ENCODE results near the gene FIS1.
"Not testable (repeated sequence)": the region's sequence is repeated elsewhere in the genome, so short reads cannot be mapped to it uniquely, and the experiment has no call there.

FIS1 gene

DNA sequence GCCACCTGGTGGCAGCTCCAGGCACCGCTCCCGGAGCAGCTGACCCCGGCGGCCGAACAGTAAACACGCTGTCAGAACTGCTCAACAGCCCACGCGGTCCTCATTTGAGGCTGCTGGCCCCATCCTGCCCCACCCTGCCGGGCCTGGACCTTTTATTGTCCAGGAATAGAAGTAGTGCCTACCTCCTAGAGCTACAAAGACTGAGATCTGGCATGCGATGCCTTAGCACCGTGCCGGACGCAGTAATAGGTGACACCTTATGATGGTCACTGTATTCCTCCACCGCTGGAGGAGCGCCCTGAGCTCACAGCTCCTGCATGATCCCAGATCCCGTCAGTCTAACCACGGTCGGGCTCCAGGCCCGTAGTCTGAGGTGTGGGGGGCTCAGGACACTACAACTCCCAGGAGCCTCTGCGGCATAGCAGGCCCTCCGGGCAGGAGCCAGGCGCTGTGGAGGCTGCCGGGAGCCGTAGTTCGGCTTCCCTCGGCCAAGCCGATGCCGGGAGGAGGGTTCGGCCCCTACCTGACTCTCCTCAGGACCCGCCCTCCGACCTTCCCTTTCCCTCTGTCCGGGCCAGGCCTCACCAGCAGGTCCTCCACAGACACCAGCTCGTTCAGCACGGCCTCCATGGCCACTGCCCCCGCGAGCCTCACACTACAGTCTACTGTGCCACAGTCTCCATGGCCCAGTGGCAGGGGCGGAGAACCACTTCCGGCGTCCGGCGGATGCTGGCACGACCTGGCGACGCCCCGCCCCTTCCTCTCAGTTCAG lies at the start of gene FIS1:
TSS of gene FIS1 (minus strand) at position 707 of the 772 bp plus-strand sequence. CDS start at position 630, 77 bp downstream.
- peak; percentile 81 to 100 (median 94) for DNase-seq

DNA sequence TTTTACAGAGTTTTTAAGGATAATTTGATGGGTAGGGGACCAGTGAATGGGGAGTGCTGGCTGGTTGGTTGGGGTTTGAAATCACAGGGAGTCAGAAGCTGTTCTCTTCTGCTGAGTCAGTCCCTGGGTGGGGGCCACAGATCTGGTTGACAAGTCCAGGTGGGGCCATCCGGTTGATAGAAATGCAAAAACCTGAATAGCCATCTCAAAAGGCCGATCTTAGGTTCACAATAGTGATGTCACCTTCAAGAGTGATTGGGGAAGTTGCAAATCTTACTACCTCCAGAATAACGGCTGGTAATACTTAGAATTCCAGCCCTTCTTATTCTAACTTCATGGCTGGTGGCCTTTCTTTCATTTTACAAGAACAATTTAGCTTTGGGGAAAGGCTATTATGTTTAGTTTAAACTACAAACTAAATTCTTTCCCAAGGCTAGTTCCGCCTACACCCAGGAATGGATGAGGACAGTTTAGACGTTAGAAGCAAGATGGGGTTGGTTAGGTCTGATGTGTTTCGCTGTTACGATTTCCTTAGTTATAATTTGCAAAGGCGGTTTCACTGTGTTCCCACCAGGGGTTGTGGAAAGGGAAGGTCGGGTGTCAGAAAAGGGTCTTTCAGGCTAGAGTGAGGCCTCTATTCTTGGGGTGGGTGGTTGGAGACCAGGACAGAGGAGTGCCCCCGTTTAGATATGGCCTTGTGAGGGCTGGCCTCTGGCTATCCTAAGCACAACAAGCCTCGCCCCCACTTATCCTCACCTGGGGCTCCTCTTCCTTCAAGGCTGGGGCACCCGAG lies 49.4 kb upstream of the FIS1 start:
- DNase-seq, result no peak

DNA sequence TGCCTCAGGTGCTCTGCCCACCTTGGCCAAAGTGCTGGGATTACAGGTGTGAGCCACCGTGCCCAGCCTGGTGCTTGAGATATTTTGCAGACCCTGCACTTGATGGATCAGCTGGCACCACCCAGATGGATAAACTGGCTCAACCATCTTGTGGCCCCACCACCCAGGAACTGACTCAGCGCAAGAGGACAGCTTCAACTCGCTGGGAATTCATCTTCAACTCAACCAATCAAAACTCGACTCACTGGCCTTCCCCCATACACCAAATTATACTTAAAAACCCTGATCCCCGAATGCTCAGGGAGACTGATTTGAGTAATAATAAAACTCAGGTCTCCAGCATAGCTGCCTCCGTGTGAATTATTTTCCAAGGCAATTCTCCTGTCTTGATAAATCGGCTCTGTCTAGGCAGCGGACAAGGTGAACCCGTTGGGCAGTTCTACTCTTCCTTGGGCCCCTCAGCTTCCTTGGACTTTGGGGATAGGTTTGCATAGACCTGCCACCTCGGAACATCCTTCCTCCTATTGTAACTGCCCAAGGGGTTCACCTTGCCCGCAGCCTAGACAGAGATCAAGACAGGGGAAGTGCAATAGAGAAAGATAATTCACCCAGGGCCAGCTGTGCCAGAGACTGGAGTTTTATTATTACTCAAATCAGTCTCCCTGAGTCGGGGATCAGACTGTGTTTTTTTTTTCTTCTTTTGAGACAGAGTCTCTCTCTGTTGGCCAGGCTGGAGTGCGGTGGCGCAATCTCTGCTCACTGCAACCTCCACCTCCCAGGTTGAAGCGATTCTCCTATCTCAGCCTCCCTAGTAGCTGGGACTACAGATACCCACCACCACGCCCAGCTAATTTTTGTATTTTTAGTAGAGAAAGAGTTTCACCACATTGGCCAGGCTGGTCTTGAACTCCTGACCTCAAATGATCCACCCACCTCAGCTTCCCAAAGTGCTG lies 48.5 kb upstream of the FIS1 start:
- not testable (repeated sequence) for DNase-seq

DNA sequence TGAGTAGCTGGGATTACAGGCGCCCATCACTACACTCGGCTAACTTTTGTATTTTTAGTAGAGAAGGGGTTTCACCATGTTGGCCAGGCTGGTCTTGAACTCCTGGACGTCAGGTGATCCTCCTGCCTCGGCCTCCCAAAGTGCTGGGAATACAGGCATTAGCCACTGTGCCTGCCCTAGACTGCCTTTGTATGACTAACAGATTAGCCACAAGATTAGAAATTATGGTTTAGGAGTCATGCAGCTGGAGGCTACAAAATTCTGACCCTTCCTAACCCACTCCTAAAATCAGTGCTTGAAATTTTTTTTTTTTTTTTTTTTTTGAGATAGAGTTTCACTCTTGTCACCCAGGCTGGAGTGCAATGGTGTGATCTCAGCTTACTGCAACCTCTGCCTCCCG lies 47.7 kb upstream of the FIS1 start:
- DNase-seq, result not testable (repeated sequence)

DNA sequence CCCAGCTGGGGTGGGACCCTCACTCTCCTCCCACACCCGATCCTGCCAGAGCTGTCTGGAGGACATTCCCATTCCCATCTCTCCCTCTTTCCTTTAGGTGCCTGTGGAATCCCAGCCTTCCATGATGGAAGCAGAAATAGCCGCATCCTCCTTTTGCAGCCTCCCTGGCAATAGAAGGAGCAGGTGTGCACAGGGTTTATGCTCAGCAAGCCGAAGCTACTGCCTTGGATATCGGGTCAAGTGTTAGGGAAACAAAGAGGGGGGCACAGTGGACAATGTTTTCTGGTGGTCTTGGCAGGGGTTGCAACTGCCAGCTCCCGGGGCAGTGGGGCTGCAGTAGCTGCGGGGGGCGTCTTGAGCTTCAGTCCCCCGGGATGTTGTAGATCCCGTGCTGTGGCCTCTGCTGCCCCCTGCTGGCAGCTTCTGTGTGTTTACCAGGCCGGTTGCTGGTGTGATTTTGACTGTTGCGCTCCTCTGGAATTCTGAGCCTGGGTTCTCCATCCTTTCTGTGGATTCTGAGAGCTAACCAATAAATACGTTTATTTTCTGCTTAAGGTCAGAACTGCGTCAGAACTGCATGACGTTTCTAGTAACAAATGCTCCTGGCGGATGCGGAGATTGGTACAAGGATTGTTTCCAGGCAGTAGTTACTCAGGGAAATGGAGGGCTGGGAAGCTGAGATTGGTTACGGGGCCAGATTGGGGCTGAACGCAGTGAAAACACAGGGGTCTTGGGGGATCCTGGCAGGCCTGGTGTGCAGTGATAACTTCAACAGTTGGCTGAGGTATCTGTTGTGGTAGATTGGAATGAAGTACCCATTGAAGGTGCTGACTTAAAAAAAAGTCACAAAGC lies 45.5 kb upstream of the FIS1 start:
- peak in 48 of 56 donors; percentile 4 to 84 (median 36) for DNase-seq

DNA sequence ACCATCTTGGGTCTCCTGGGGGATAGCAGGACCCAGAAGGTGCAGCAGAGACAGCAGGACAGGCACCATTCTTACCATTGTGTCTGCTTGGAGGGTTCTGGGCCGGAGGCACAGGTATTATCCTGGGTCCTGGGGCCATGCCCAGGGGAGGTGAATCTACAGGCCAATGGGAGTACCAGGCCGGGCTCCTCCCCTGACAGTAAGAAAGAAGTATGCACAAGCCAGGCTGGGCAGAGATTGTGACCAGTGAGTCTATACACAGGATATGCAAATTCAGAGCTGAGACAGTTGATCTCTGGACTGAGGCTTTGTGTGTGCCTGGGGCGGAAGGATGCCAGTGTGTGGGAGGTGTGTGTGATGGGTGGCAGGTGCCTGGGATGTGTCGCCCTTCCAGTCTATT lies 44.8 kb upstream of the FIS1 start:
- not testable (repeated sequence) for DNase-seq

DNA sequence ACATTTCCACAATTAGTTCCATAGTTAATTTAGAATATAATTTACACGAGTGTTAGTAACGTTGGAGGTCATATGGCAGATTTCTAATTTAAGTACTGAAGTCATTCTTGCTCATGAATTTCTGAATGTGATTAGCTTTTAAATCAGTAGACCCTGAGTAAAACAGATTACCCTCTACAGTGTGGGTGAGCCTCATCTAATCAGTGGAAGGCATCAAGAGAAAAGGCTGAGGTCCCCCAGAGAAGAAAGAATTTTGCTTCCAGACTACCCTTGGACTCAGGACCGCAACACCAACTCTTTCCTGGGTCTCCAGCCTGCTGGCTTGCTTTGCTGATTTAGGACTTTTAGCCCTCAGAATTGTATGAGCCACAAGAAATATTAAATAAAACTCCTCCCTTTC lies 43.6 kb upstream of the FIS1 start:
- DNase-seq, result no peak

DNA sequence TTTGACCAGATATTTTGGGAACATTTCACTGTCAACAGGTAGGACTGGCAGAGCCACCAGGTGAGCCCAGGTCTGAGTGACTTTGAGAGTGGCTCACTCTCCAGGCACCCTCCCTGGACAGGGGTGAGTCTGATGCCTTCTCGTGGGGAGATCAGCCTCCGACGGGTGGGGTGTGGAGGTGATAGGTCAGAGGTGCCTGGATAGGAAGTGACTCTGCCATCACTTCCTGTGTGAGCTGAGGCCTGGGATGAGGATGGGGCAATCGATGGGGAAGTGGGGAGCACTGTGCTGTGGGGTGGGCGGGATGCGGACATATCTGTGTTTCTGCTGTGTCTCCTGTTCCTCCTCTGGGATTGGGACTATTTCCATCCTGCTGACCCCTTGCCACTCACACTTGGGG lies 42.2 kb upstream of the FIS1 start:
- no peak for DNase-seq

DNA sequence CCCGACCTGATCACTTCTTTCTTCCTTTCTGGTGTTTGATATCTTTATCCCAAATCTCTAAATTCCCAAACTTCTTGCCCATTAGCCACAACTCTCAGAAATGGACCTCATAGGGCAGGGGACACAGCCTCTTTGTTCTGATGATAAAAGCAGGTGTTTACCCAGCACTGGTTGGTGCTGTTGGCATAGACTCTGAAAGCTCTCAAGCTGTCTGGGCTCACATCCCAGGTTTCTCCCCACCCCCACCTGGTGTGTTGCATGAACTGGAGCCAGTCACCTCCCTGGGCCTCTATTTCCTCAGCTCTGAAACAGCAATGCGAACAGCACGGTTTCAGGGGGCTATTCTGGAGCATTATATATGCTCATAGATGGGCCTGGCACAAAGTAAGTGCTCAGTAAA lies 41.0 kb upstream of the FIS1 start:
- DNase-seq, result not testable (repeated sequence)

DNA sequence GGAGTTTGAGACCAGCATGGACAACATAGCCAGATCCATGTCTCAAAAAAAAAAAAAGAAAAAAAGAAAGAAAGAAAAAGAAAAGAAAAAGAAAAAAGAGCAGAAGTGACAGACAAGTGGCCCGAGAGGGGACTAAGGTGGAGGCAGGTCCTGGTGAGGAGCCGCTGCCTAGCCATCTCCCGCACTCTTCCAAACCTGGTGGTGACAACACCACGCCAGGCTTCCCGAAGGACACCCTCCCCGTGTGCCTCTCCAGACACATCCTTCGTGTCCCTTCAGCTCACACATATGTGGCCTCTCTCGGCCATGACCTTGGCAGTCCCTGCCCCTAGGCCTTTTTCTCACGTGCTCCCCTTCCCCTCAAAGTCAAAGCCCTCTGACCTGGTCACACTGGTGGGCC lies 40.3 kb upstream of the FIS1 start:
- no peak for DNase-seq

DNA sequence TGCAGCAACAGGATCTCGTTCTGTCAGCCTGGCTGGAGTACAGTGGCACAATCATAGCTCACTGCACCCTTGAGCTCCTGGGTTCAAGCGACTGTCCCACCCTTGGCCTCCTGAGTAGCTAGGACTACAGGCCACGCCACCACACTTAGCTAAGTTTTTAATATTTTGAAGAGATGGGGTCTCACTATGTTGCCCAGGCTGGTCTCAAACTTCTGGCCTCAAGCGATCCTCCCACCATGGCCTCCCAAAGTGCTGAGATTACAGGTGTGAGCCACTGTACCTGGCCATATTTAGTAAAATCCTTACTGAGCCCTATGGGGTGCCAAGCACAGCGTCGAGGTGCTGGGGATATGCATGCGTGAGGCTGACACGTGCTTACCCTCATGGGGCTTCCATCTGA lies 36.0 kb upstream of the FIS1 start:
- not testable (repeated sequence) for DNase-seq

DNA sequence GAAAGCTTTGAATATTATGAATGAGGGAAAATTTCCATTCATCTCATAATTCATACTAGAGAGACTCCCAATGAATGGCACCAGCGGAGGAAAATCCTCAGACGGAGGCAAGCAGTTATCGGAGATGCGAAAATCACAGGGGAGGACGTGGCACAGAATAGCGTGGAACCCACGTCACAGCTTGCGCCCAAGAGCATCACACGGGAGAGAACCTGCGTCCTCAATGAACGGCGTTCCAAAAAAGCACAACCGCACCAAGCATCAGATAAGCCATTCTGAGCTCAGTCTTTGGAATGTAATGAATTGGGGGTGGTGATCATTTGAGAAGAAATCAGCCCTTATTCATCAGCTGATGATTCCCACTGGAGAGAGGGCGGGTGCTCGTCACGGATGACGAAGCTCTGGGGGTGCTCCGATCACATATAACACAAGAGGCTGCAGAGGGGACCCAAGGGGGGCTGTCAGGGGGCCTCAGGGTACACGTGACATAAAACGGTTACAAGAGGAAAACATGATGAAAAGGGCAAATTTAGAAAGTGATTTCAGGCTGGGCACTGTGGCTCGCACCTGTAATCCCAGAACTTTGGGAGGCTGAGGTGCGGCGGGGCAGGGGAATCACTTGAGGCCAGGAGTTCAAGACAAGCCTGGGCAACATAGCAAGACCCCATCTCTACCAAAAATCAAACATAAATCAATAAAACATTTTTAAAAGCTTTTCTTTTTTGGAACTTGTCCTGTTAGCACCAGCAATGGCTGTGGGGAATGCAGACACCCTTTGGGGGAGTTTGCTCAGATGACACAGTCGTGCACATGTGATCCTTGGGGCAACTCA lies 33.8 kb upstream of the FIS1 start:
- DNase-seq, result no peak

DNA sequence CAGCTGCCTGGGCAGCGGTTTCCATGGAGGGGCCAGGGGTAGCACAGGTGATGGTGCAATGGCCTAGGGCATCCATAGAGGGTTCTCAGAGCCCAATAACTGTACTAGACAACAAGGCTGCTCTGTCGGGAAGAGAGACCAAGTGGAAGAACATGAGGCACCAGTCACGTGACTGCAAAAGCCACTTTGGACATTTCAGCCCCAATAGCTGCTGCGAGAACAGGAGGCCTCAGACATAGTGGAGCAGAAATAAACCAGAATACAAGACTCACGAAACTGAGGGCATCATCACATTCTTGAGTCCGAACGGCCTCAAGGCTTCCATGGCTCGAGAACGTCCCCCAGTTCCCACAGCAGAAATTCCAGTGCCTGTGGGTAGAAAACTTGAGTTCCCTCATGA lies 32.3 kb upstream of the FIS1 start:
- no peak for DNase-seq

DNA sequence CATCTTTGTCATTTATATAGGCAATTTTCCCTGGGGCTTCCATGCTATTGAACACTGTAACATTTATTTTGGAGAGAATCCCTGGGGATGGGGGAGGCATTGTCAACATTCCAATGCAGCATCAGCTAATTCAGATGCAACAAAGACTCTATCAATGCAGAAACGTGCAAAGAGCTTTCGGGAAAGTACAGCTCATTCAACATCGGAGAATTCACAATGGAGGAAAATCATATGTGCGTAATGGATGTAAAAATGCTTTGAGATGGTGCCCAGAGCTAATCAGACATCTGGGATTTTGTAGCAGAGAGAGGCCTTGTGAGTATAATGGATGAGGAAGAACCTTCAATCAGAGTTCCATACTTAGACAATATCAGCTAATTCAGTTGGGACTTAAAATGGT lies 28.3 kb upstream of the FIS1 start:
- peak in 1 of 56 donors; percentile 6 for DNase-seq

DNA sequence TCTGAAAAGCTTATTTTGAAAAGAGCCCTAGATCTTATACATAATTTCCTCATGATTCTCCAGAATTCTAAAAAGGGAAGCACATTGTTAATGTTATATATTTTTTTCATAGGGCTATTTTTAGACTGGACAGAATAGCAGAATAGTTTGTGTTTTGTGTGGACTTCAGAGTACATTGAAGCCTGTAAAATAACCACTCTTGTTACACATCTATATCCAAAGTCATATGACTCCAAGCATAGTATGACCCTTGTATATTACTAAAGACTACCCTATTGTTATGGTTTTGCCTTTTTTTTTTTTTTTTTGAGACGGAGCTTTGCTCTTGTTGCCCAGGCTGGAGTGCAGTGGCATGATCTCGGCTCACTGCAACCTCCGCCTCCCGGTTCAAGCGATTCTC lies 26.1 kb upstream of the FIS1 start:
- DNase-seq, result no peak

DNA sequence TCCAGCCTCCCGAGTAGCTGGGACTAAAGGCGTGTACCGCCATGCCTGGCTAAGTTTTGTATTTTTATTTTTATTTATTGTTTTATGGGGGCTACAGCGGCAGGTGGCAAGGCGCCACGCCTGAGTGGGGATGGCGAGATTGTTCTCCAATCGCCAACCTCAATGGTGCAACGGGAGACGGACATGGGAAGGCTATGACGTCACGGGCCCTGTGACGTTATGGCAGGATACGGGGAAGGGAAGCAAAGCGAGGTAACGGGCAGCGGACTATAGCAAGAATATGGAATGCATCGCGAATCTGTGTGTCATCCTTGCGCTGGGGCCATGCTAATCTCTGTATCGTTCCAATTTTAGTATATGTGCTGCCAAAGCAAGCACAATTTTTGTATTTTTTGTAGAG lies 24.8 kb upstream of the FIS1 start:
- DNase-seq, result no peak

DNA sequence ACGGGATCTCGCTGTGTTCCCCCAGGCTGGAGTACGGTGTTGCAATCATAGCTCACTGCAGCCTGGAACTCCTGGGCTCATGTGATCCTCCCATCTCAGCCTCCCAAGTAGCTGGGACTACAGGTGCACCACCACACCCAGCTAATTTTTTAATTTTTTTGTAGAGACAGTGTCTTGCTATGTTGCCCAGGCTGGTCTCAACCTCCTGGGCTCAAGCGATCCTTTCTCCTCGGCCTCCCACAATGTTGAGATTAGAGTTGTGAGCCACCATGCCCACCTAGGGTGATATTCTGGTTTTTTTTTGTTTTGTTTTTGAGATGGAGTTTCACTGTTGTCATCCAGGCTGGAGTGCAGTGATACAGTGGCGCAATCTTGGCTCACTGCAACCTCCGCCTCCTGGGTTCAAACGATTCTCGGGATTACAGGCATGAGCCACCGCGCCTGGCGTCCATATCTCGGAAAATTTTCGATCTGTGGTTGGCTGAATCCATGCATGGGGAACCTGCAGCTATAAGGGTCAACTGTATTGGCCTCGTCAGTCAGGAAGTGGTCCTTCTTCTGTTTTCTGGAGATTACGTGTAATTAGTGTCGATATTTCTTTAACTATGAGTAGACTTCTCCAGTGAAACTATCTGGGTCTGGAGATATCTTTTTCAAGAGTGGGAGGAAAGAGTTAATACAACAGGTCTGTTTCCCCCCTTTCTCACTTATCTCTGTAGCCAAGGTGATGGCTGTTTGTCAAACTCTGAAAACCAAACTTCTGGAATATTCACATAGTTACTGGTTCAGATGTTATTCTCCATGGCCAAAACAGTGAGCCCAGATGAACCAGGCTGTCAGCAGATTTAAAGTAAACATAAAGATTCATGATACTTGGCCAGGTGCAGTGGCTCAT lies 21.0 kb upstream of the FIS1 start:
- DNase-seq, result no peak

DNA sequence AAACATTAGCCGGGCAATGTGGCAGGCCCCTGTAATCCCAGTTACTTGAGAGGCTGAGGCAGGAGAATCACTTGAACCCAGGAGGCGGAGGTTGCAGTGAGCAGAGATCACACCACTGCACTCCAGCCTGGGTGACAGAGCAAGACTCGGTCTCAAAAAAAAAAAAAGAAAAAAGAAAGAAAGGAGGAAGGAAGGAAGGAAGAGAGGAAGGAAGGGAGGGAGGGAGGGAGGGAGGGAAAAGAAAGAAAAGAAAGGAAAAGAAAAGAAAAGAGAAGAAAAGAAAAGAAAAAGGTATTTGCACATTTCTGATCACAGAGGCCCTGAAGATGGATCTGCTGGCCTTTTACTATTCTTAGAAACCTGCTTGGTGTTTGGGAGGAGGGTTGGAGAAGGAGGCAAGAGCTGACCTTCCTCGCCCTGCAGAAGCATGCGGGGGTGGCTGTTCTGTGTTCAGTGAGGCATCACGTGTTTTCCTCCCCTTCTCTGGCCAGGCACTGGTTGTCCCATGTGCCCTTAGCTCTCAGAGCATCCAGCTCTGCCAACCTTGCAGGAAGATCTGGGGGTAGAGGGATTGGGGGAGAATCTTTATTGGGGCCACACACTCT lies 19.3 kb upstream of the FIS1 start:
- peak in 2 of 56 donors; percentile 4 to 15 for DNase-seq
